Stimulated activated naive CD4-positive, alpha-beta T cell (primary cell): Measurements from ENCODE around the gene DBH.
A peak's percentile ranks its signal among the peaks of the same experiment; 100 is the strongest.

Experiments used
- DNase-seq, 6 experiments: peaks; one replicate each; lab custom pipeline; 2025; lab: John Stamatoyannopoulos, UW

DBH gene

DNA sequence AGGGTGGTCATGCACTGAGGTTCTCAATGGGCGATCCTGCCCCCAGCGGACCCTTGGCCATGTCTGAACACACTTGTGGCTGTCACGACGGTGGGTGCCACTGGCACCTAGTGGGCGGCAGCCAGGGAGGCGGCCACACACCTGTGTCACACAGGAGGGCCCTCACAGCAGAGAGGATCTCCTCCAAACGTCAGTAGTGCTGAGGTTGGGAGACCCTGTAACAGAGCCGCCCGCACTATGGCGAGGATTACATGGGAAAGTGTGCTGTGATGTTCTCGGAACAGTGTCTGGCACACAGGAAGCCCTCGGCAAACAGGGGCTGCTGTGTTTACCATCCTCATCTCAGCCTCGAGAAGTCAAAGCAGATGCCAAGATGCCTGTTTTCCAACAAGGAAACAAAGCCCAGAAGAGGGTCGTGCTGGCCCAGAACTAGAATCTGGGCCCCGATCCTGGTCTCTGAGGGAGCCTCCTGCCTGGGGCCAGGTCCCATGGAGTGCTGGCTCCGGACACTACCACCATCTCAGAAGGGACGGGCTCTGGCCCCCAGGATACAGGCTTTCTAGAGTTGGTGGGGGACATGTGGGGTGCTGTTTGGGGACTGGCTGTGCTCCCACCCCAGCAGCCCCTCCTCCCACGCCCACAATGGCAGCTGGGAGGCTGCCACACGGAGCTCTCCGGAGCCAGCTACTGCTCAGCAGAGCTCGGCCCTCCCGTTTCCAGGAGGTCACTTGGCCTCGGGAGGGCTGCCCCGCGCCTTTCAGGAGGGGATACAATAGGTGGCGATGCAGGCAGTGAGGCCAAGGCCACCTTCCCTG is 48.2 kb downstream of the DBH start:
- peak in 5 of 6 experiments; percentile 30 to 70 (median 40) for DNase-seq

DNA sequence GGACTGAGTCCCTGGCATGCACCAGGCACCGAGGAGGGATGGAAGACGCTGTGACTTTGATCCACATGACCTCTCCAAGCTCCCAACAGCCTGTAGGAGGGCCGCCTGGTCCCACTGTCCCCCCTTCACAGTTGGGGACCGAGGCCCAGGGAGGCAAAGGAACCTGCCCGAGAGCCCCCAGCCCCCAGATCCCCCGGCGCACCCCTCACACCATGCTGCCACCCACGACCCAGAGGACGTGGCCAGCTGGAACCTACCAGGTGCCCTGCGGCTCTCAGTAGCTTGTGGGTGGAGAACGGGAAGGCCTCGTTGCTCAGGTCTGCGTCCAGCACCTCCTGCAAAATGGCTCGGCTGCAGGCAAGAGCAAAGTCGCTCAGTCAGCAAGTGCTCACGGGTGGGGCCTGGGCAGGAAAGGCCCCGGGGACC is 48.8 kb downstream of the DBH start:
- no peak for DNase-seq

- no peak for DNase-seq
Observed at GRCh38 chr9:133685653-133686609, 49.8 kb downstream of the DBH start.

DNA sequence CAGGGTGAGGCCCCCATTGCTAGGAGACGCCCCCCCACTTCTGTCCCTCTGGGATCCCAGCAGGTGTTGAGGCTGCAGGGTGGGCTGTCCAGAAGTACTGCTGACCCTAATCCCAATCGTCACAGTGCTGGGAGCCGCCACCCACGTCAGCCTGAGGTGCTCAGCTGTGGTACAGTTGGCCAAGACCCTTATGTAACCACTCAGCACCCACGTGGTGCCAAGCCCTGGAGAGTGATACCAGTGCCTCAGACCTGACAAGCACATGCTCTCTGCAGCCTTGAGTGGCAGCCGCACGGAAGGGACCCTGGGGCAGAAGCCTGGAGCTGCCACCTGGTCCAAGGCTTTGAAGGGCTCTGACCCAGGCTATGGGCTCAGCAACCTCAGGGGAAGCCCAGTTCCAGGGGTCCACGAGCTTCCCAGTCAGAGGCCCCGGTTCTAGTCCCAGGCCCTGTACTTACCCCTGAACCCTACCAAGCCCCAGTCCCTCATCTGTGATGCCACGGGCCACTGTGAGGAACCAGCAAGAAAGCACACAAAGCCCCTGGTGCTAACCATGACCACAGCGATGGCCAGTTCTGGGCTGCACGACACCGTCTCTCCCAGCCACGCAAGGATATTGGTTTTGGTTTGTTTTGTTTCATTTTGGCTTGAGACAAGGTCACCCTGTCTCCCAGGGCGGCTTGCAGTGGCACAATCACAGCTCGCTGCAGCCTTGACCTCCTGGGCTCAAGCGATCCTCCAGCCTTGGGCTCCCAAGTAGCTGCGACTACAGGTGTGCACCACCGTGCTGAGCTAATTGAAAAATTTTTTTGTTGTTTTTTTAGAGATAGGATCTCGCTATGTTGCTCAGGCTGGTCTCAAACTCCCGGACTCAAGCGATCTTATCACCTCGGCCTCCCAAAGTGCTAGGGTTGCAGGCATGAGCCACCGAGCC is 50.7 kb downstream of the DBH start:
- DNase-seq = no peak

GRCh38 chr9:133687856-133688761 is 51.9 kb downstream of the DBH start:
- no peak for DNase-seq

GRCh38 chr9:133689151-133689763 is 53.1 kb downstream of the DBH start:
- no peak for DNase-seq

DNA sequence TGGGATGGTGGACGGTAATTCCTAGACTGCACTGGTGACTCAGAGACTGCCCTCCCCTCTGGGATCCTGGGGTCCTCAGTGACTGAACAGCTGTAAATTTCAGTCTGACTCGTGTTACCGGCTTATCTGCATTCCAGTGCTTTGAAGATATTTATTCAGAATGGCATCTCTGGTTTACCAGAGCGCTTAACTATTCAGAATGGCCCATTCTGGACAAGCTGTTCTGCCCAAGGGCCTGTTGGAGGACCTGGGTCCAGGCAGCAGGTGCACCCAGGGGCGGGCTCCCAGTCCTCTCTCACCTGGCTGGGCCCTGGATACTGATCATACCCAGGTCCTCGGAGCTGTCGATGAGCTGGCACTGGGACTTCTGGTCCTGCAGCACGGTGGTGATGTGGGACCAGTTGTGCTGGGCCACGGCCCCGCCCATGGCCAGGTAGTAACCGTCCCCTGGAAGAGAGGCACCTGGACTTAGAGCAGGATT is 54.0 kb downstream of the DBH start:
- no peak for DNase-seq

- DNase-seq = no peak
Observed at GRCh38 chr9:133691191-133691590, 55.0 kb downstream of the DBH start.

GRCh38 chr9:133691626-133692363 is 55.6 kb downstream of the DBH start:
- DNase-seq = no peak

DNA sequence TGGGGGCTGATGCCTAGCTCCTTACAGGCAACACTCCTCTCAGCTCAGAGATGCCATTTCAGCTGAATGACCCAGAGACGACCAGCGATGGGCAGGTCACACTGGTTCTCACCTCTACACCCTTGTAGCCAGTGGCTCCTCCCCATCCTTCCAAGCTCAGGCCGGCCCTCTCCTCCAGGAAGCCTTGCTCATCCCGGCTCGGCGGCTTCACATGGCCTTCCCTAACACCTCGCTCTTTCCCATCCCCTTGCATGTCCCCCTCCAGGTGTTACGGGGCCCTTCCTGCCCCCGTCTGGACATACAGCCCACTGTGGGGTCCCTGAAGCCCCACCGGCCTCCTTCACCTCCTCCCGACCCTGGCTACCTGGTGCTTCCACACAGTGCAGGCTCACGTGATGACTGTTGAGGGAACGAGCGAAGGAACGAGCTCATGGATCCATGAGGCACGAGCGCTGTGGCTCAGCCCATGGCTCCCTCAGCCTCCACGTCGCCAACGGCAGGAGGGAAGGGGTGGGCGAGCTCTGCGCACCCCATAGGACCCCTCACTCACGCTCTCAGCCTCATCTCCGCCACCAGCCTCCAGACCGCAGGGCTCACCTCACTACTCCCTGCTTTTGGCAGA is 56.3 kb downstream of the DBH start:
- DNase-seq = no peak

- DNase-seq = no peak
Observed at GRCh38 chr9:133693116-133693515, 57.0 kb downstream of the DBH start.

GRCh38 chr9:133693703-133694529 is 57.8 kb downstream of the DBH start:
- DNase-seq = no peak

DNA sequence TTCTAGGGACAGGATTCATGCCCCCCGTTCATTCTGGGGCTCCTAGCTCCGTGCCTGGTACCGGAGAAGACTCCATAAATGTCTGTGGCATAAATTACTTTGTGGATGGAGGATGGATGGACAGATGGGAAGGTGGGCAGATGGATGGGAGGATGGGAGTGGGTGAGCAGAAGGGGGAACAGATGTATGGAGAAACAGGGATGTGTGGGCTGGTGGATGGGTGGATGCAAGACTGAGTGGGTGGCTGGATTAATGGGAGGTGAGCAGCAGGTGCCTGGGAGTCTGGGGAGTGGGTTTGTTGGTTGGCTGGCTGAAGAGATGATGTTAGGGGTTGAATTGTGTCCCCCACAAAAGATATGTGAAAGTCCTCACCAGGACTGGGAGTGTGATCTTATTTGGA is 58.5 kb downstream of the DBH start:
- no peak for DNase-seq

DNA sequence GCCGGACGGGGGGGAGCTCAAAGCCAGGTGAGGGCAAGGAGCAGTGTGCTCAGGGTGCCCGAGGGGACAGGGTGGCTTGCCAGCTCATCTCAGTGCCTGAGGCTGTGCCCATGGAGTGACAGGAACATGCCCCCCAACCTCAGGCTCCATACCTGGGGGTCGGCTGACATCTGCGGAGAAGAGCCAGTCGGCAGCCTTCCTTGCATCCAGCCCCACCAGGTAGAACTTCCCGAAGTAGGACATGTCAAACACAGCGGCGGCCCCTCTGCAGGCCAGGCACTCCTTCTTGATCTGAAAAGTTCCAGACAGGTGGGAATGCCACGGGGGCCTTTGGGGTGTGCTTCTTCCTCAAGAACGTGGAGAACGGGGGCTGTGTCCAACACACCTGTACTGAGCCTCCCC is 59.9 kb downstream of the DBH start:
- no peak for DNase-seq

- DNase-seq = no peak
Observed at GRCh38 chr9:133699546-133699945, 63.4 kb downstream of the DBH start.

GRCh38 chr9:133700819-133701320 is 64.7 kb downstream of the DBH start:
- peak in 2 of 6 experiments; percentile 44 to 46 for DNase-seq

GRCh38 chr9:133701321-133701980 is 65.3 kb downstream of the DBH start:
- DNase-seq = peak; percentile 18 to 82 (median 56)
